AG04450 (cell line): ENCODE results near the gene SLAMF6. TPM values are rescaled to one million over a fixed set of nuclear protein-coding genes. Genes with fewer than 3 reads are reported as not detected.

Source experiments
- CTCF ChIA-PET: fragments of 300-600, 350-600 bp; formaldehyde crosslinking; extraction: SDS; loops from one replicate; lab custom pipeline; 2022; ENCODE audit warnings: antibody characterized with exemption, inconsistent platforms; lab: Charles Lee
- POLR2A ChIA-PET: fragments of 350-600 bp; formaldehyde crosslinking; extraction: SDS; loops from one replicate; lab custom pipeline; 2021; ENCODE audit warnings: antibody characterized with exemption, inconsistent platforms; lab: Yijun Ruan, JAX
- DNase-seq: peaks from one replicate; pipeline ENCODE4 v3.0.0-alpha.2; 2011; ENCODE audit warnings: low read depth, low spot score
- H3K27ac ChIP-seq: one replicate; pipeline ENCODE4 v1.5.1; 2012; ENCODE audit warnings: low read depth, low read length, control low read depth
- H3K27me3 ChIP-seq: one replicate; pipeline ENCODE4 v1.6.0; 2012; ENCODE audit warnings: low read length; ENCODE audit not compliant: control insufficient read depth, insufficient read depth
- H3K4me3 ChIP-seq: 2 replicates; pipeline ENCODE4 v1.5.1; 2011; ENCODE audit warnings: mild to moderate bottlenecking, low read depth, low read length, control low read depth
- H3K9me3 ChIP-seq: 2 replicates; pipeline ENCODE4 v1.5.1; 2012; ENCODE audit warnings: low read length; ENCODE audit not compliant: control insufficient read depth, insufficient read depth
- polyA minus RNA-seq: library from RNA; depleted of rRNA, polyadenylated mRNA; stranded (reverse); fragments of >200 nt; gene quantifications from 2 replicates; pipeline ENCODE4 v1.2.3, GENCODE V29; 2011; rRNA and poly(A)+ RNA removed
- polyA plus RNA-seq: library from polyadenylated mRNA; depleted of rRNA; stranded (reverse); fragments of >200 nt; gene quantifications from 2 replicates; pipeline ENCODE4 v1.2.3, GENCODE V29; 2011; rRNA removed
- TF ChIP-seq, protein P1 (sequence below): IDR thresholded peaks from 2 replicates; pipeline ENCODE4 v1.5.1; 2011; ENCODE audit warnings: low read depth, low read length, control low read depth, inconsistent platforms

SLAMF6 gene
- polyA plus RNA-seq (not detected in 2 replicates), polyA minus RNA-seq (not detected in 2 replicates)

DNA sequence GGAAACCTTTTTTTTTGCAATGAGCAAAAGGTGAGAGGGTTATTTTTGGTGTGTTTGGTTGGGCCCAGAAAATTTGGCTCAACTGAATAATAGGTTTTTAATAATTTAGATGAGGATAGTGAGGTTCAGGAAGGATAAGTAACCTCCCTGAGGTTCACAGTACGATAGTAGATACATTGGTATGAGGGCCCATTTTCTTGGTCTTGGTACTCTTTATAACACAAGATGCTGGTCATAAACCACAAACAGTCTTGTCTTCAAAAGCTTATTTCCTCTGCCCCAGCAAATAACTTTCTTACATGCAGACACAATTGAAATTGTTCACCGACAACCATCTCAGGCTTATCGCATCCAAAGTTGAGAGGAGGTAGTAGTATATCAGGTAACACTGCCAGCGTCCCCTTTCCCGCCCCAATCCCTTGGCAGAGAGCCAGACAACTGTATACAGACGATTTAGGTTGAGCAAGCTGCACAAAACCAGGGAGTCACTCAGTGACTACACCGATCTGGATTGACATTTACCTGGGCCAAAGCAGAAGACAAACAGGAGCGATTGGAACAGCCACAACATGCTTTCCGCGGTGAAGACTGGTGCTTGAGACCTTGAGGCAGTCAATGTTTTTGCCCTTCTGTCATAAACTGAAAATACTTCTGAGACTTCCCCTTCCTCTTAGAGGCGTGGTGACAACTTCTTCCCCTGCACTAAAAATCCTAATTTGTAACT, at the start of gene SLAMF6:
TSS of gene SLAMF6 (minus strand) at position 634 of the 724 bp plus-strand sequence. CDS start at position 571, 63 bp downstream.
- ChIA-PET CTCF (no interaction called here), POLR2A (no interaction called here)
- no peak within 1 kb of the TSS for H3K27ac ChIP-seq
- no peaks in the 10 kb centered on the region for H3K27me3 ChIP-seq
- DNase-seq, result no peak
- no peaks in the 10 kb centered on the region for H3K9me3 ChIP-seq
- H3K4me3 ChIP-seq, result no peak within 1 kb of the TSS
- TF ChIP-seq, protein P1, sequence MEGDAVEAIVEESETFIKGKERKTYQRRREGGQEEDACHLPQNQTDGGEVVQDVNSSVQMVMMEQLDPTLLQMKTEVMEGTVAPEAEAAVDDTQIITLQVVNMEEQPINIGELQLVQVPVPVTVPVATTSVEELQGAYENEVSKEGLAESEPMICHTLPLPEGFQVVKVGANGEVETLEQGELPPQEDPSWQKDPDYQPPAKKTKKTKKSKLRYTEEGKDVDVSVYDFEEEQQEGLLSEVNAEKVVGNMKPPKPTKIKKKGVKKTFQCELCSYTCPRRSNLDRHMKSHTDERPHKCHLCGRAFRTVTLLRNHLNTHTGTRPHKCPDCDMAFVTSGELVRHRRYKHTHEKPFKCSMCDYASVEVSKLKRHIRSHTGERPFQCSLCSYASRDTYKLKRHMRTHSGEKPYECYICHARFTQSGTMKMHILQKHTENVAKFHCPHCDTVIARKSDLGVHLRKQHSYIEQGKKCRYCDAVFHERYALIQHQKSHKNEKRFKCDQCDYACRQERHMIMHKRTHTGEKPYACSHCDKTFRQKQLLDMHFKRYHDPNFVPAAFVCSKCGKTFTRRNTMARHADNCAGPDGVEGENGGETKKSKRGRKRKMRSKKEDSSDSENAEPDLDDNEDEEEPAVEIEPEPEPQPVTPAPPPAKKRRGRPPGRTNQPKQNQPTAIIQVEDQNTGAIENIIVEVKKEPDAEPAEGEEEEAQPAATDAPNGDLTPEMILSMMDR, result no peak

DNA sequence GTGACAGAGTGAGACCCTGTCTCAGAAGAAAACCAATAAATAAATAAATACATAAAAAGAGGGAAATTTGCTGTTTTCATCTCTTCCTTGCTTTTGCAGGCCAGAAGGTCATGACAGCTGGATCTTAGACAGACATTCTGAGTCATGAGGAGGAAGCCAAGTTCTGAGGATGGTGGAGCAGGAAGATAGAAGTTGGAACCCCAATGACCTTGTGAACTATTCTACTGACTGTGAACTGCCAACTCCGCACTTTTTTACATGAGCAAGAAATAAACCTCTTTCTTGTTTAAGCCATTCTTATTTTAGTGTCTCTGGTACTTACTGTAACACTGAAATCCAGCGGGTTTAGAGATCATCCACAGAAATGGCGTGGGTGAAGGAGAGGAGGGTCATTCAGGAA, 47.8 kb upstream of the SLAMF6 start:
- Histone ChIP-seq H3K4me3 (no peak overlapping the region), H3K9me3 (no peaks in the 10 kb centered on the region), H3K27ac (no peak overlapping the region), H3K27me3 (peaks cover 2% of the 10 kb centered on the region)
- TF ChIP-seq, protein P1, result no peak
- POLR2A ChIA-PET, result no interaction called here
- no peak for DNase-seq
- CTCF ChIA-PET, result no interaction called here

GRCh38 chr1:160569806-160570205, 46.8 kb upstream of the SLAMF6 start:
- no peak for DNase-seq
- TF ChIP-seq, protein P1, result no peak
- Histone ChIP-seq H3K27ac (no peak overlapping the region), H3K4me3 (no peak overlapping the region), H3K27me3 (peaks cover 2% of the 10 kb centered on the region), H3K9me3 (no peaks in the 10 kb centered on the region)
- ChIA-PET CTCF (no interaction called here), POLR2A (no interaction called here)

DNA sequence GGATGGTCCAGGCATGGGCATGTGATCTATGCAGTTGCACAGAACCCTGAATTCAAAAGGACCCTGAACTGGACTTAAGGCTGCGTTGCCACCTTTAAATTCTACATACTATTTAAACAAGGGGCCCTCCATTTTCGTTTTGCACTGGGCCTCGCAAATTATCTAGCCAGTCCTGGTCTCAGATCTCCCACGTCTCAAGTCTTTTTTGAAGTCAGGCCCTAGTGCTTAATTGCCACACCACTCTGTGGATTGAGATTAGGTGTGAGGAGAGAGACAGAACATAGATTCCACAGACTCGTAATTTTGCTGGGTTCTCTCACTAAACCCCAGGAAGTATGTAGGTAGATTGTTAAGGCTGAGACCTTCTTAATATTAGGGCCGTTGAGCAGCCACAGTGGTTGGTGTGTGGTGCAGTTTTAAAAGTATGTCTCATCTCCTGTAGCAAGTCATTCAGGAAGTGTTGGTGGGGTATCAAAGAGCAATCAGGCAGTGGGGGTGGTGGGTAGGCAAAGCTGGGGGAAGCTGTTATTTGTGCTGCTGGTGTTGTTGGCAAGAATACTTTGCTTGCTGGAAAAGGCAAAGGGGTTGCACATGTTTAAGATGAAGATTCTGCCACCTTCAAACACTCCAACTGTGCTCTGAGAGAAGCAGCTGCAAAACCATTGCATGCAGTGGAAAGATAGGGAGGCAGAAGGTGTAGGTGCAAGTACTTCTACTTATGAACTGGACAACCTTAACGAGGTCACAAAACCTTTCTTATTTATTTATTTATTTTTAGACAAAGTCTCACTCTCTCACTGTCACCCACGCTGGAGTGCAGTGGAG, 45.0 kb upstream of the SLAMF6 start:
- no peak for DNase-seq
- TF ChIP-seq, protein P1, result no peak
- CTCF ChIA-PET, result no interaction called here
- POLR2A ChIA-PET, result no interaction called here
- Histone ChIP-seq H3K27me3 (peaks cover 2% of the 10 kb centered on the region), H3K9me3 (no peaks in the 10 kb centered on the region), H3K27ac (no peak overlapping the region), H3K4me3 (no peak overlapping the region)

DNA sequence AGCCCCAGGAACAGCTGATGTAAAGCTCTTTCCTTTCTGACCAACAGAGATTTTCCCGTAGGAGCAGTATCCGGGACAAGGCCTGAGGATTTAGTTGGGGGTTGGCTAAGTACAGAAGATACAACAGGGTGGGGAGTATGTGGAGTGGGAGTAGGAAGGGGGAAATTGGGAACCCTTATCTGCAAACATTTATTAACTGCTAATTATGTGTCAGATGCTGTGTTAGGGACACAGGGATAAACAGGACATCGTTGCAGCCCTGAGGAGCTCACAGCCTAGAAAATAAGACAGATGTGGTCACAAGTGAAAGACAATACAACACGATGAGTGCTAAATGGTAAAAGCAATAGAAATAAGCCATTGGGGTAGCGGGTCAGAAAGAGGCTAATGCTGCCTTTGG, 44.3 kb upstream of the SLAMF6 start:
- no peak for DNase-seq
- peaks cover 2% of the 10 kb centered on the region for H3K27me3 ChIP-seq
- TF ChIP-seq, protein P1, result no peak
- ChIA-PET POLR2A (interaction anchor here (0.7 kb wide), 1 partner anchor 100 kb away, joined by 3 read pairs; no protein-coding TSS in a partner anchor), CTCF (no interaction called here)
- no peaks in the 10 kb centered on the region for H3K9me3 ChIP-seq
- no peak overlapping the region for H3K27ac ChIP-seq
- no peak overlapping the region for H3K4me3 ChIP-seq
